Neural cell (in vitro differentiated cells): ENCODE data around the gene DEPDC5.

Experiments used
- EP300 ChIP-seq: fragments of 450-650 bp; conservative IDR thresholded peaks from 2 replicates; pipeline ENCODE4 v1.6.1; 2014; ENCODE audit warnings: antibody characterized with exemption, mild to moderate bottlenecking, moderate library complexity; ENCODE audit not compliant: poor library complexity, severe bottlenecking
- POLR2AphosphoS5 ChIP-seq: IDR thresholded peaks from 2 replicates; pipeline ENCODE4 v1.6.1; 2012
- TF ChIP-seq, protein P1 (sequence below): fragments of 450-650 bp; IDR thresholded peaks from 2 replicates; pipeline ENCODE4 v1.5.1; 2014; ENCODE audit warnings: antibody characterized with exemption, mild to moderate bottlenecking, moderate library complexity; ENCODE audit not compliant: poor library complexity, severe bottlenecking

DNA sequence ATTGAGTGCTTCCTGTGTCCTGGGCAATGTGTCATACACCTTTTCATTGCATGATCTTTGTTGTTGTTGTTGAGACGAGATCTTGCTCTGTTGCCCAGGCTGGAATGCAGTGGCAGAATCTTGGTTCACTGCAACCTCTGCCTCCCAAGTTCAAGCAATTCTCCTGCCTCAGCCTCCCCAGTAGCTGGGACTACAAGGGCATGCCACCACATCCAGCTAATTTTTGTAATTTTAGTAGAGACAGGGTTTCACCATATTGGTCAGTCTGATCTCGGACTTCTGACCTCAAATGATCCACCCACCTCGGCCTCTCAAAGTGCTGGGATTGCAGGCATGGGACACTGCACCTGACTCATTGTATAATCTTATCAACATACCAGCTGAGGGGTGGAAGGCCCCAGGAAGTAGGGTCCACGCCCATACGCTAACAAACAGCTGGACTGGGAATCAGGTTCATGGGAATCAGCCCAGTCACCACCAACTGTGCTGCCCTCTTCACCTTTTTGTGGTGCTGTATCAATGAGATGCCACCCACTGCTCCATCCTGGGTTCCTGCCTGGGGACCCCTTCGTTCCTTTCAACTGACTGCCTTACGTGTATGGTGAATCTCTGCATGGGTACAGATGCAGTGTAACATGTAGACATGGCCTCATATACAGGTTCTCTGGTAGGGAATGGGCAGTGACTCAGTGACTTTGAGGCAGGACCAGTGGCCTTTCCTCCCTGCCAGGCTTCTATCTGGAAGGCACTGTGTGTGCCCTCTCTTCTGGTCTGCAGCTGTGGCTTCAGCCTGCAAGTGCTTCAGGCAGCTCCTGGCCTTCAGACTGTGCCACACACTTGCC, 158.0 kb downstream of the DEPDC5 start:
- no peak for TF ChIP-seq POLR2AphosphoS5
- TF ChIP-seq, protein P1, sequence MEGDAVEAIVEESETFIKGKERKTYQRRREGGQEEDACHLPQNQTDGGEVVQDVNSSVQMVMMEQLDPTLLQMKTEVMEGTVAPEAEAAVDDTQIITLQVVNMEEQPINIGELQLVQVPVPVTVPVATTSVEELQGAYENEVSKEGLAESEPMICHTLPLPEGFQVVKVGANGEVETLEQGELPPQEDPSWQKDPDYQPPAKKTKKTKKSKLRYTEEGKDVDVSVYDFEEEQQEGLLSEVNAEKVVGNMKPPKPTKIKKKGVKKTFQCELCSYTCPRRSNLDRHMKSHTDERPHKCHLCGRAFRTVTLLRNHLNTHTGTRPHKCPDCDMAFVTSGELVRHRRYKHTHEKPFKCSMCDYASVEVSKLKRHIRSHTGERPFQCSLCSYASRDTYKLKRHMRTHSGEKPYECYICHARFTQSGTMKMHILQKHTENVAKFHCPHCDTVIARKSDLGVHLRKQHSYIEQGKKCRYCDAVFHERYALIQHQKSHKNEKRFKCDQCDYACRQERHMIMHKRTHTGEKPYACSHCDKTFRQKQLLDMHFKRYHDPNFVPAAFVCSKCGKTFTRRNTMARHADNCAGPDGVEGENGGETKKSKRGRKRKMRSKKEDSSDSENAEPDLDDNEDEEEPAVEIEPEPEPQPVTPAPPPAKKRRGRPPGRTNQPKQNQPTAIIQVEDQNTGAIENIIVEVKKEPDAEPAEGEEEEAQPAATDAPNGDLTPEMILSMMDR, result no peak
- no peak for TF ChIP-seq EP300
